K562 (cell line): ENCODE measurements around the gene HIPK2. TPM values are rescaled to one million over a fixed set of nuclear protein-coding genes. Genes with fewer than 3 reads are reported as not detected.

Experiments
- ARNT ChIP-seq, 2 experiments: fragments of 450-650 bp; IDR thresholded peaks; 2 replicates each; pipeline ENCODE4 v1.6.1; 2016; ENCODE audit warnings: mild to moderate bottlenecking in 1 of 2
- BCLAF1 ChIP-seq, 2 experiments: fragments of 450-650 bp in 1 of 2; IDR thresholded peaks; 2 replicates each; pipeline ENCODE4 v1.6.1; 2011 to 2017; ENCODE audit warnings: low read depth in 2 of 2, antibody characterized with exemption in 1 of 2, borderline replicate concordance in 1 of 2, low read length in 1 of 2, mild to moderate bottlenecking in 1 of 2, mixed read lengths in 1 of 2; ENCODE audit not compliant: control insufficient read depth in 1 of 2
- HSF4 ChIP-seq: fragments of 250-450 bp; sonication (Bioruptor Pico); IDR thresholded peaks from 2 replicates; pipeline ENCODE4 v2.1.2; 2022; ENCODE audit warnings: mild to moderate bottlenecking, moderate library complexity, borderline replicate concordance
- PKNOX1 ChIP-seq: fragments of 450-650 bp; IDR thresholded peaks from 2 replicates; pipeline ENCODE4 v1.6.1; 2016
- ZFX ChIP-seq: sonication (generic); formaldehyde crosslinking; IDR thresholded peaks from 2 replicates; pipeline ENCODE4 v1.8.0; 2022; ENCODE audit warnings: mild to moderate bottlenecking, missing genetic modification reagents, moderate library complexity
- ZNF165 ChIP-seq: fragments of 250-450 bp; sonication (Bioruptor Pico); IDR thresholded peaks from 2 replicates; pipeline ENCODE4 v1.4.0; 2020; ENCODE audit warnings: borderline replicate concordance
- ZNF217 ChIP-seq: sonication (generic); formaldehyde crosslinking; IDR thresholded peaks from 2 replicates; pipeline ENCODE4 v1.8.0; 2022; ENCODE audit warnings: mild to moderate bottlenecking, missing genetic modification reagents
- polyA plus RNA-seq, 8 experiments: library from polyadenylated mRNA; depleted of rRNA in 4 of 8; stranded (reverse) in 5 of 8; unstranded in 3 of 8; fragments of >200 nt; fragmentation: Nextera tagmentation in 2 of 8; fragmentation: Illumina TruSeq in 1 of 8; extraction: Ambion mirVana in 2 of 8; extraction: Trizol in 1 of 8; gene quantifications; 2 replicates each; pipeline versions ENCODE4 v1.2.1 to v1.2.3, GENCODE V29; 2011 to 2014; ENCODE audit warnings: inconsistent platforms in 1 of 8, missing spikeins in 1 of 8
- total RNA-seq, 7 experiments: library from RNA; depleted of rRNA in 6 of 7; stranded (reverse); fragments of >200 nt in 6 of 7; fragmentation: Illumina TruSeq in 2 of 7; extraction: Trizol in 2 of 7; gene quantifications; 2 replicates each; pipeline versions ENCODE4 v1.2.1 to v1.2.3, GENCODE V29; 2011 to 2021; ENCODE audit warnings: low replicate concordance in 1 of 7
- TF ChIP-seq, protein P1 (sequence below): fragments of 450-650 bp; IDR thresholded peaks from 2 replicates; pipeline ENCODE4 v1.6.1; 2016; ENCODE audit warnings: missing biosample characterization, missing genetic modification characterization

HIPK2 gene
- total and polyA plus RNA-seq, 9 of the 15 experiments (the other 6 are each of a cell fraction or from before 2014, with no cell fraction given) = 0.69 to 19.8 (median 5.1) TPM

DNA sequence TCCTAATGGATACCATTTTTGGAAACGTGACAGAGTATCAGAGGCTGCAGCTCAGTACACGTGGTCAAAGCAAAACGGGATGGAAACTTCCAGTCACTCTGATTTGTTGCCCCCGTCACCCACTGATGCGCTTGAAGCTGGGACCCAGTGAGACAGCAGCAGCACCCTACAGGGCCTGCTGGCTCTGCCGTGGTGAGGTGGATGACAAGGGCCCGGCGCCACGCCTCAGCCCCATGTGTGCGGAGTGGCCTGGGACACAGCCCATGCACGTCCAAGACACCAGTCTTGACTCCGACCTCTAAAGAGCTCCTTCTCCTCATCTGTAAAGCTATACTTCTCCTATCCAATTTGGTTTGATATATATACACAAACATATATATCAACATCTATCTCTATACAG, 215.3 kb downstream of the HIPK2 start (continued):
- no peak for TF ChIP-seq BCLAF1 (IDR thresholded peaks at IDR 0.05; ENCODE audit: borderline replicate concordance in 1 of 2, control insufficient read depth in 1 of 2, low read depth in 2 of 2, low read length in 1 of 2)
- no peak for TF ChIP-seq HSF4
- TF ChIP-seq ZNF217 = no peak
- TF ChIP-seq PKNOX1 = no peak
- no peak for TF ChIP-seq ARNT (IDR thresholded peaks at IDR 0.05)
- TF ChIP-seq ZNF165 (CRISPR knock-in tag) = no peak
- no peak for TF ChIP-seq ZFX (CRISPR knock-in tag)
- TF ChIP-seq, protein P1, sequence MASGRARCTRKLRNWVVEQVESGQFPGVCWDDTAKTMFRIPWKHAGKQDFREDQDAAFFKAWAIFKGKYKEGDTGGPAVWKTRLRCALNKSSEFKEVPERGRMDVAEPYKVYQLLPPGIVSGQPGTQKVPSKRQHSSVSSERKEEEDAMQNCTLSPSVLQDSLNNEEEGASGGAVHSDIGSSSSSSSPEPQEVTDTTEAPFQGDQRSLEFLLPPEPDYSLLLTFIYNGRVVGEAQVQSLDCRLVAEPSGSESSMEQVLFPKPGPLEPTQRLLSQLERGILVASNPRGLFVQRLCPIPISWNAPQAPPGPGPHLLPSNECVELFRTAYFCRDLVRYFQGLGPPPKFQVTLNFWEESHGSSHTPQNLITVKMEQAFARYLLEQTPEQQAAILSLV (tag) = no peak
- TF ChIP-seq, all 486 proteins: peak for 0
